Right lobe of liver (tissue), 4 donors: ENCODE data around the gene BDP1.

Source experiments
- CTCF ChIP-seq, 4 donors: fragments of 200-600 bp in 3 of 4; fragments of 450-650 bp in 1 of 4; IDR thresholded peaks; one replicate each; pipeline versions ENCODE4 v1.5.1 to v1.8.0; 2016 to 2022; ENCODE audit warnings: antibody characterized with exemption in 4 of 4, mild to moderate bottlenecking in 2 of 4
- POLR2A ChIP-seq: fragments of 450-650 bp; IDR thresholded peaks from one replicate; pipeline ENCODE4 v1.6.1; 2017; ENCODE audit warnings: antibody characterized with exemption, mild to moderate bottlenecking
- donor health status: DM: no; HTN: no; CAD: no.
- donor health status: DM: no; HTN: no; CAD: no.
- donor health status: DM: no; HTN: yes; CAD: no.

- TF ChIP-seq CTCF (IDR thresholded peaks at IDR 0.05) (no peak), POLR2A (no peak)
These were observed 37.6 kb downstream of the BDP1 start for GRCh38 chr5:71492817-71493615.
